CD14-positive monocyte (primary cell): Measurements from ENCODE around the gene LAMC3. TPM values are rescaled to one million over a fixed set of nuclear protein-coding genes. Genes with fewer than 3 reads are reported as not detected.

Source experiments
- DNase-seq, 3 donors: peaks; one replicate each; pipeline ENCODE4 v3.0.0-alpha.2; 2011 to 2022
- H2AFZ ChIP-seq: 2 replicates; pipeline ENCODE4 v1.6.0; 2012; ENCODE audit warnings: mild to moderate bottlenecking, low read depth, low read length, inconsistent platforms; ENCODE audit not compliant: insufficient read depth, poor library complexity, severe bottlenecking
- H3K27ac ChIP-seq, 2 donors: 1 replicate in 1 of 2; 2 replicates in 1 of 2; pipeline ENCODE4 v1.5.1; 2012 to 2013; ENCODE audit warnings: low read length in 2 of 2, control low read depth in 1 of 2, inconsistent platforms in 1 of 2, low read depth in 1 of 2, mild to moderate bottlenecking in 1 of 2
- H3K27me3 ChIP-seq, 2 donors: one replicate each; pipeline versions ENCODE4 v1.6.0 to v1.6.1; 2011 to 2013; ENCODE audit warnings: low read length in 2 of 2; ENCODE audit not compliant: control insufficient read depth in 2 of 2, insufficient read depth in 2 of 2
- H3K36me3 ChIP-seq, 2 donors: replicated peaks in 1 of 2; 1 replicate in 1 of 2; 2 replicates in 1 of 2; pipeline versions ENCODE4 v1.5.1 to v1.6.1; 2012 to 2013; ENCODE audit warnings: low read length in 2 of 2, control low read depth in 1 of 2, inconsistent platforms in 1 of 2, mild to moderate bottlenecking in 1 of 2; ENCODE audit not compliant: insufficient read depth in 2 of 2, control insufficient read depth in 1 of 2
- H3K4me1 ChIP-seq, 2 donors: 1 replicate in 1 of 2; 2 replicates in 1 of 2; pipeline versions ENCODE4 v1.5.1 to v1.6.1; 2012 to 2013; ENCODE audit warnings: low read length in 2 of 2, control low read depth in 1 of 2, inconsistent platforms in 1 of 2, mild to moderate bottlenecking in 1 of 2, moderate library complexity in 1 of 2; ENCODE audit not compliant: insufficient read depth in 2 of 2, control insufficient read depth in 1 of 2
- H3K4me2 ChIP-seq: replicated peaks from 2 replicates; pipeline ENCODE3; 2012; ENCODE audit warnings: low read length, moderate library complexity, mild to moderate bottlenecking; ENCODE audit not compliant: poor library complexity, severe bottlenecking; ENCODE audit errors: extremely low read depth
- H3K4me3 ChIP-seq, 3 experiments: fragments of 200-600 bp in 1 of 3; sonication (generic) in 1 of 3; replicated peaks in 1 of 3; 1 replicate in 2 of 3; 2 replicates in 1 of 3; pipeline ENCODE4 v1.5.1; 2011 to 2013; ENCODE audit warnings: low read length in 3 of 3, mild to moderate bottlenecking in 3 of 3, control low read depth in 2 of 3, low read depth in 2 of 3, inconsistent platforms in 1 of 3, moderate library complexity in 1 of 3
- H3K79me2 ChIP-seq: 2 replicates; pipeline ENCODE4 v1.6.0; 2012; ENCODE audit warnings: mild to moderate bottlenecking, control low read depth, inconsistent platforms, low read length, moderate library complexity; ENCODE audit not compliant: insufficient read depth
- H3K9ac ChIP-seq: 2 replicates; pipeline ENCODE4 v1.6.0; 2017; ENCODE audit warnings: low read length, mild to moderate bottlenecking; ENCODE audit not compliant: insufficient read depth, poor library complexity, severe bottlenecking
- H3K9me3 ChIP-seq, 2 donors: replicated peaks in 1 of 2; 1 replicate in 1 of 2; 2 replicates in 1 of 2; pipeline versions ENCODE4 v1.5.1 to v1.6.1; 2012 to 2013; ENCODE audit warnings: low read length in 2 of 2, control low read depth in 1 of 2; ENCODE audit not compliant: control insufficient read depth in 1 of 2, insufficient read depth in 1 of 2
- H4K20me1 ChIP-seq: 2 replicates; pipeline ENCODE4 v1.6.0; 2012; ENCODE audit warnings: mild to moderate bottlenecking, low read length, control low read depth, moderate library complexity; ENCODE audit not compliant: insufficient read depth
- H3K27ac Mint-ChIP-seq, 7 donors: one replicate each; pipeline ENCODE4 v1.8.0; 2020; ENCODE audit warnings: mild to moderate bottlenecking in 7 of 7, mixed read lengths in 7 of 7, moderate library complexity in 6 of 7, inconsistent platforms in 2 of 7
- H3K27me3 Mint-ChIP-seq, 3 donors: one replicate each; pipeline ENCODE4 v1.8.0; 2021 to 2022; ENCODE audit warnings: low read depth in 3 of 3, mild to moderate bottlenecking in 3 of 3, mixed read lengths in 3 of 3, moderate library complexity in 3 of 3, inconsistent platforms in 1 of 3
- H3K36me3 Mint-ChIP-seq, 2 donors: one replicate each; pipeline ENCODE4 v1.8.0; 2020; ENCODE audit warnings: mixed read lengths in 2 of 2, inconsistent platforms in 1 of 2, mild to moderate bottlenecking in 1 of 2
- H3K4me1 Mint-ChIP-seq: one replicate; pipeline ENCODE4 v1.8.0; 2020; ENCODE audit warnings: mild to moderate bottlenecking, mixed read lengths
- H3K4me3 Mint-ChIP-seq, 2 donors: one replicate each; pipeline ENCODE4 v1.8.0; 2020; ENCODE audit warnings: mild to moderate bottlenecking in 2 of 2, mixed read lengths in 2 of 2, moderate library complexity in 1 of 2
- H3K9me3 Mint-ChIP-seq, 7 donors: one replicate each; pipeline ENCODE4 v1.8.0; 2020 to 2022; ENCODE audit warnings: mixed read lengths in 7 of 7, mild to moderate bottlenecking in 6 of 7, moderate library complexity in 6 of 7, inconsistent platforms in 2 of 7
- WGBS: methylation state at CpG from one replicate; pipeline ENCODE4 v1.1.5; 2013; ENCODE audit warnings: missing lambda C conversion rate; ENCODE audit not compliant: insufficient coverage; 5-methylcytosine and 5-hydroxymethylcytosine counted together
- intact Hi-C, 2 donors: fragments of 100-400 bp; cut with micrococcal nuclease; formaldehyde crosslinking; loops; one replicate each; pipeline versions ENCODE4 v1.15.0 to v1.15.1; 2023
- polyA plus RNA-seq, 3 donors: library from polyadenylated mRNA; depleted of rRNA in 1 of 3; unstranded in 2 of 3; stranded (reverse) in 1 of 3; fragments of 300-500 nt in 2 of 3; fragments of >200 nt in 1 of 3; fragmentation: Illumina TruSeq in 2 of 3; gene quantifications; 1 replicate in 2 of 3; 2 replicates in 1 of 3; pipeline ENCODE4 v1.2.3, GENCODE V29; 2012 to 2021
- TF ChIP-seq, protein P1 (sequence below): fragments of 200-600 bp; IDR thresholded peaks from one replicate; pipeline ENCODE4 v1.8.0; 2022; ENCODE audit warnings: antibody characterized with exemption, mild to moderate bottlenecking

Gene LAMC3
- polyA plus RNA-seq, 3 donors, result 0.19 TPM; not detected in 2

DNA sequence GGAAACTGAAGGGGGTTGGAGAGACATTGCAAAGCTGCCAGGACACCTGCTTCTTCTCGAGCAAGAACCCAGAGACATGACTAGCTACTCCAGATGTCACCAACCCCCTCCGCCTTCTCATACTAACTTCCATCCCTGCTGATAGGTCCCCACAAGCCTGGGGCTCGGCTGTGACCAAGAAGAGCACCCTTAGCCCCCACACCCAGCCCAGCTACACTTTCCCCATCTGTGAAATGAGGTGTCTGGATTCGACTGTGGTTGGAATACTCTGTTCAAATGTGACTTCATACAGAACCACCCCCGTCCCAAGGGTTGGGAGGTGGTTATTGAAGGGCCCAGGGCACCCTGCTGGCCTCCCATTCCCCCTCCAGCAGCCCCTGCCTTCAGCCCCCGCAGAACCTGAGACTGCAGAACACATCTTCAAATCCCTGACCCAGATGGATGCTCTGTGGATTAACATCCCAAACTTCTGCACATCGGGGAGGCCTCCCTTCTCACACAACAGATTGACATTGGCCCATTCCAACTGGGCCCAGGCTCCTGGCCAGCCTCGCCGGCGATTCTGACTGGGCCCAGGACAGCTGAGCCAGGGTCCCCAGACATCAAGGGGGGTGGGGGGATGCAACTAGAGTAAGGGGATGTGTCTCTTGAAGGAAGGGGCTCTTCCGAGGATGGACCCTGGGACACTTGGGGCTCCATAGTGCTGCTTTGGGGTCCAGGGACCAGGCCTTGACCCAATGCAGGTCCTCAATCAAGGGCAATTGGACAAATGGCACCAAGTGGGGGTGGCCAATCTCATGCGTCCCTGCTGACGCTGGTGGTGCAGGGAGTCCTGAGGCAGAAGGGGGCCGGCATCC, 48.2 kb upstream of the LAMC3 start:
- Mint-ChIP-seq H3K27ac (no peak overlapping the region), H3K4me1 (peaks cover 2% of the 10 kb centered on the region), H3K9me3 (peaks cover 4 to 19% (median 8%) of the 10 kb centered on the region in 7 donors), H3K27me3 (peaks cover 1 to 5% (median 3%) of the 10 kb centered on the region in 3 donors), H3K36me3 (no peaks in the 10 kb centered on the region), H3K4me3 (no peak overlapping the region)
- H3K4me3 ChIP-seq, result no peak overlapping the region
- no peaks in the 10 kb centered on the region for H3K27me3 ChIP-seq
- no peak overlapping the region for H3K4me2 ChIP-seq
- H3K4me1 ChIP-seq, result no peaks in the 10 kb centered on the region
- no peaks in the 10 kb centered on the region for H3K36me3 ChIP-seq
- peaks cover 3 to 10% of the 10 kb centered on the region in 2 donors for H3K9me3 ChIP-seq
- WGBS, result 92% methylated on average over 6 of the region's 14 CpGs
- H3K79me2 ChIP-seq, result no peaks in the 10 kb centered on the region
- intact Hi-C loops, result no loop called here
- H4K20me1 ChIP-seq, result no peaks in the 10 kb centered on the region
- TF ChIP-seq, protein P1, sequence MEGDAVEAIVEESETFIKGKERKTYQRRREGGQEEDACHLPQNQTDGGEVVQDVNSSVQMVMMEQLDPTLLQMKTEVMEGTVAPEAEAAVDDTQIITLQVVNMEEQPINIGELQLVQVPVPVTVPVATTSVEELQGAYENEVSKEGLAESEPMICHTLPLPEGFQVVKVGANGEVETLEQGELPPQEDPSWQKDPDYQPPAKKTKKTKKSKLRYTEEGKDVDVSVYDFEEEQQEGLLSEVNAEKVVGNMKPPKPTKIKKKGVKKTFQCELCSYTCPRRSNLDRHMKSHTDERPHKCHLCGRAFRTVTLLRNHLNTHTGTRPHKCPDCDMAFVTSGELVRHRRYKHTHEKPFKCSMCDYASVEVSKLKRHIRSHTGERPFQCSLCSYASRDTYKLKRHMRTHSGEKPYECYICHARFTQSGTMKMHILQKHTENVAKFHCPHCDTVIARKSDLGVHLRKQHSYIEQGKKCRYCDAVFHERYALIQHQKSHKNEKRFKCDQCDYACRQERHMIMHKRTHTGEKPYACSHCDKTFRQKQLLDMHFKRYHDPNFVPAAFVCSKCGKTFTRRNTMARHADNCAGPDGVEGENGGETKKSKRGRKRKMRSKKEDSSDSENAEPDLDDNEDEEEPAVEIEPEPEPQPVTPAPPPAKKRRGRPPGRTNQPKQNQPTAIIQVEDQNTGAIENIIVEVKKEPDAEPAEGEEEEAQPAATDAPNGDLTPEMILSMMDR, result no peak
- no peak overlapping the region for H3K27ac ChIP-seq
- no peak for DNase-seq
- H3K9ac ChIP-seq, result no peak overlapping the region
- no peak overlapping the region for H2AFZ ChIP-seq

DNA sequence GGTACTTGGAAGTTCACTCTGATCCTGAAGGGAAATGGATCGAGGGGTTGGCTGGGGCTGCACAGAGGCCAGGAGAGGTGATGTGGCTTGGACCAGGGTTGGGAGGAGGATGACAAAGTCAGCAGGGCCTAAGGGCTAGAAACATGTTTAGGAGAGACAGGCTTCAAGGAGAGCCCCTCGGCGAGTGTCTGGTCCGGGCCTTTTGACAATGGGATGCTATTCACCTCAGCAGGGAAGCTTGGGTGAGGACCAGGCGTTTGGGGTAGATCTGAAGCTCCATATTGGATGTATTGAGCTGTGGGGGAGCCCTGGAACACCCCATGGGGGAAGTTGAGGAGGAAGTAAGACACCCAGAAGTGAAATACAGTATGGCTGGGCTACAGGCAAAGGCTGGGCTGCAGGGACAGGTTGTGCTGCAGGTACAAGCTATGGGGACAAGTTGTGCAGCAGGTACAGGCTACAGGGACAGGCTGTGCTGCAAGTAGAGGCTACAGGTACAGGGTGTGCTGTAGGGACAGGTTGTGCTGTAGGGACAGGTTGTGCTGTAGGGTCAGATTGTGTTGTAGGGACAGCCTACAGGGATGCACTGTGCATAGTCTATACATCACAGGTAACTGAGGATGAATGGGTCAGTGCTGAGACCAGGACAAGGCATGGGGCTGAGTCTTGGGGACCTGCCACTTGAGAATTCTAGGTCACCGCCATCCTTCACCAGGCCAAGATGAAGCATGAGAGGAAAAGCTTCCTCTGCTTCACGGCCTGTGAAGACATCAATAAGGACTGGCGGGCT, 47.3 kb upstream of the LAMC3 start:
- no peak for DNase-seq
- H3K4me1 Mint-ChIP-seq, result peaks cover 2% of the 10 kb centered on the region
- Histone ChIP-seq H3K27me3 (no peaks in the 10 kb centered on the region), H4K20me1 (no peaks in the 10 kb centered on the region), H3K27ac (no peak overlapping the region), H3K9me3 (peaks cover 3 to 10% of the 10 kb centered on the region in 2 donors), H3K4me3 (no peak overlapping the region), H3K79me2 (no peaks in the 10 kb centered on the region), H3K9ac (no peak overlapping the region), H3K4me1 (no peaks in the 10 kb centered on the region), H2AFZ (no peak overlapping the region), H3K36me3 (no peaks in the 10 kb centered on the region), H3K4me2 (no peak overlapping the region)
- peaks cover 4 to 19% (median 8%) of the 10 kb centered on the region in 7 donors for H3K9me3 Mint-ChIP-seq
- no peak overlapping the region for H3K27ac Mint-ChIP-seq
- intact Hi-C loops, result no loop called here
- TF ChIP-seq, protein P1, result no peak
- H3K36me3 Mint-ChIP-seq, result no peaks in the 10 kb centered on the region
- no peak overlapping the region for H3K4me3 Mint-ChIP-seq
- 96% methylated on average over 8 of the region's 8 CpGs for WGBS
- peaks cover 1 to 4% (median 2%) of the 10 kb centered on the region in 3 donors for H3K27me3 Mint-ChIP-seq
